Measurements from ENCODE around the gene SLCO1A2.

The SLCO1A2 gene

DNA sequence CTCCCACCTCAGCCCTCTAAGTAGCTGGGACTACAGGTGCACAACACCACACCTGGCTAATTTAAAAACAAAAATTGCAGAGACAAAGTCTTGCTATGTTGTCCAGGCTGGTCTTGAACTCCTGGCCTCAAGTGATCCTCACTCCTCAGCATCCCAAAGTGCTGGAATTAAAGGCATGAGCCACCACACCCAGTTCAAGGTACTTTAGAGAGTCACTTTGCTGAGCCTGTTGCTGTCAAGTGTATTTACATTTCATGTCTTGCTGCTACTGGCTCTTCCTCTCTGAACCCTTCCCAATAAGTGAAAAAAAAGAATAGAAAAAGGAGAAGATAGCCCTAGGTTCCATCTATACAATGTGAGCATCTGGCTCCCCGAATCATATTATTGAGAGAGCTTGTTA lies 38.4 kb downstream of the SLCO1A2 start:
- Histone ChIP-seq H2BK5ac (ENCODE audit: low read length) (no peak overlapping the region), H3K4me2 (ENCODE audit: insufficient read depth, low read length, poor library complexity, severe bottlenecking) (no peak overlapping the region), H2AFZ (ENCODE audit: low read length) (peak overlapping the region; percentile 74), H3K4me3 (ENCODE audit: low read length in 2 of 2) (no peak overlapping the region), H3K36me3 (replicated peaks in 1 of 2; ENCODE audit: control insufficient read depth in 2 of 2, insufficient read depth in 2 of 2, low read length in 2 of 2) (no peaks in the 10 kb centered on the region), H3K9me3 (replicated peaks in 1 of 2; ENCODE audit: control insufficient read depth in 2 of 2, insufficient read depth in 1 of 2, low read depth in 1 of 2, low read length in 2 of 2) (no peaks in the 10 kb centered on the region), H3K9ac (ENCODE audit: low read depth, low read length, poor library complexity) (no peak overlapping the region), H3K79me1 (ENCODE audit: low read depth, low read length) (no peaks in the 10 kb centered on the region), H4K8ac (ENCODE audit: low read depth, low read length) (no peak overlapping the region), H2AK5ac (ENCODE audit: low read depth, low read length) (no peak overlapping the region), H3K23ac (ENCODE audit: low read depth, low read length, poor library complexity) (no peak overlapping the region), H3K18ac (ENCODE audit: low read length) (no peak overlapping the region), H3K27me3 (ENCODE audit: control insufficient read depth in 3 of 3, insufficient read depth in 3 of 3, low read depth in 1 of 3, low read length in 3 of 3) (no peaks in the 10 kb centered on the region), H3K4ac (ENCODE audit: low read length) (no peak overlapping the region), H3K14ac (ENCODE audit: low read length) (no peak overlapping the region), H2BK120ac (ENCODE audit: low read depth, low read length) (no peak overlapping the region), H3K27ac (replicated peaks; ENCODE audit: low read length) (no peak overlapping the region), H4K91ac (ENCODE audit: low read depth, low read length, poor library complexity) (no peak overlapping the region), H2BK12ac (ENCODE audit: low read length) (no peak overlapping the region), H3K4me1 (ENCODE audit: control insufficient read depth in 2 of 2, insufficient read depth in 1 of 2, low read depth in 1 of 2, low read length in 2 of 2) (no peaks in the 10 kb centered on the region), H2BK15ac (ENCODE audit: low read length) (no peak overlapping the region)
- no CpG with 5 or more reads among the region's 1 CpG for WGBS, 2 donors (ENCODE audit: extremely low coverage in 2 of 2, insufficient read length in 2 of 2, insufficient replicate concordance in 1 of 2)
- no peak for DNase-seq (ENCODE audit: low spot score)

DNA sequence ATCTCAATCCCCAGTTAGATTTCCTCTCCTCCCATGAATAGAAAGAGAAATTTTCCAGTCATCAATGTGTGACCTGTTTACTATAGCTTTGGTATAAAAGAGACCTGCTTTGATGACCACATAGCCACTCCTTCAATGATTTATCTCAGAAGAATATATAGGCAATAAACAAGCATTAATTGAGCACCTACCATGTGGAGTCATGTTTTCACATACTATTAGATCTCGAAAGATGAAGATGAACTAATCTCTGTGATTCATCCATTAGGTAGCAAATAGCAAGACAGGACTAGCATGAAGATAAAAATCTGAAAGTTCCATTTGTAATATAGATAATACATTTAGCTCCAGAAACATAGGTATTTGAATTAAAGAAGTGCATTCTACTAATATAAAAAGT lies 40.5 kb downstream of the SLCO1A2 start:
- no peaks in the 10 kb centered on the region for H3K9me3 ChIP-seq (replicated peaks in 1 of 2; ENCODE audit: control insufficient read depth in 2 of 2, insufficient read depth in 1 of 2, low read depth in 1 of 2, low read length in 2 of 2)
- no peak overlapping the region for H3K27ac ChIP-seq (replicated peaks; ENCODE audit: low read length)
- no peak overlapping the region for H2BK5ac ChIP-seq (ENCODE audit: low read length)
- no peak overlapping the region for H2BK120ac ChIP-seq (ENCODE audit: low read depth, low read length)
- H4K8ac ChIP-seq (ENCODE audit: low read depth, low read length), result no peak overlapping the region
- H3K18ac ChIP-seq (ENCODE audit: low read length), result no peak overlapping the region
- no peaks in the 10 kb centered on the region for H3K27me3 ChIP-seq (ENCODE audit: control insufficient read depth in 3 of 3, insufficient read depth in 3 of 3, low read depth in 1 of 3, low read length in 3 of 3)
- H4K91ac ChIP-seq (ENCODE audit: low read depth, low read length, poor library complexity), result no peak overlapping the region
- DNase-seq (ENCODE audit: low spot score), result no peak
- H3K79me1 ChIP-seq (ENCODE audit: low read depth, low read length), result no peaks in the 10 kb centered on the region
- no peak overlapping the region for H3K4me2 ChIP-seq (ENCODE audit: insufficient read depth, low read length, poor library complexity, severe bottlenecking)
- H2BK12ac ChIP-seq (ENCODE audit: low read length), result no peak overlapping the region
- no peak overlapping the region for H3K23ac ChIP-seq (ENCODE audit: low read depth, low read length, poor library complexity)
- no peak overlapping the region for H3K4ac ChIP-seq (ENCODE audit: low read length)
- no peak overlapping the region for H3K9ac ChIP-seq (ENCODE audit: low read depth, low read length, poor library complexity)
- H3K4me3 ChIP-seq (ENCODE audit: low read length in 2 of 2), result no peak overlapping the region
- H2AFZ ChIP-seq (ENCODE audit: low read length), result no peak overlapping the region
- H2AK5ac ChIP-seq (ENCODE audit: low read depth, low read length), result no peak overlapping the region
- no CpG with 5 or more reads among the region's 1 CpG for WGBS, 2 donors (ENCODE audit: extremely low coverage in 2 of 2, insufficient read length in 2 of 2, insufficient replicate concordance in 1 of 2)
- H3K36me3 ChIP-seq (replicated peaks in 1 of 2; ENCODE audit: control insufficient read depth in 2 of 2, insufficient read depth in 2 of 2, low read length in 2 of 2), result no peaks in the 10 kb centered on the region
- no peak overlapping the region for H2BK15ac ChIP-seq (ENCODE audit: low read length)
- no peak overlapping the region for H3K14ac ChIP-seq (ENCODE audit: low read length)
- no peaks in the 10 kb centered on the region for H3K4me1 ChIP-seq (ENCODE audit: control insufficient read depth in 2 of 2, insufficient read depth in 1 of 2, low read depth in 1 of 2, low read length in 2 of 2)

DNA sequence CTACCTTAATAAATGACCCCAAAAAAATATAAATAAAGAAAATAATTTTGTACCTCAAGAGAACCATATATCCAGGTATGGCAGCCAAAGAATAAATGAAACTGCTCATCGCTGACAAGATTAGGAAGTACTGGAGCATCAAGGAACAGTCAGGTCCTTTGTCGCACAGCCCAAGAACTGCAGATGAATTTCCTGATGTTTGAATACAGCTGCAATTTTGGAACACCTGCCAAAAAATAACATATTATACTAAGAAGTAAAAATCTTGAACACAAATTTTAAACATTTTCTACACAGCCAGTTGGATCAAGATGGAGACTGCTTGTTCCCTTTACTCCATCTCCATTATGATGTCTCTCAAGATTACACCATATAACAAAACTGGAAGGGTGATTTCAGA lies 42.6 kb downstream of the SLCO1A2 start:
- Histone ChIP-seq H3K27ac (replicated peaks; ENCODE audit: low read length) (no peak overlapping the region), H2BK5ac (ENCODE audit: low read length) (no peak overlapping the region), H3K27me3 (ENCODE audit: control insufficient read depth in 3 of 3, insufficient read depth in 3 of 3, low read depth in 1 of 3, low read length in 3 of 3) (no peaks in the 10 kb centered on the region), H4K91ac (ENCODE audit: low read depth, low read length, poor library complexity) (no peak overlapping the region), H3K36me3 (replicated peaks in 1 of 2; ENCODE audit: control insufficient read depth in 2 of 2, insufficient read depth in 2 of 2, low read length in 2 of 2) (no peaks in the 10 kb centered on the region), H2BK12ac (ENCODE audit: low read length) (no peak overlapping the region), H3K4me2 (ENCODE audit: insufficient read depth, low read length, poor library complexity, severe bottlenecking) (no peak overlapping the region), H3K4ac (ENCODE audit: low read length) (no peak overlapping the region), H3K18ac (ENCODE audit: low read length) (no peak overlapping the region), H2BK15ac (ENCODE audit: low read length) (no peak overlapping the region), H3K14ac (ENCODE audit: low read length) (no peak overlapping the region), H3K23ac (ENCODE audit: low read depth, low read length, poor library complexity) (no peak overlapping the region), H3K9ac (ENCODE audit: low read depth, low read length, poor library complexity) (no peak overlapping the region), H3K4me1 (ENCODE audit: control insufficient read depth in 2 of 2, insufficient read depth in 1 of 2, low read depth in 1 of 2, low read length in 2 of 2) (no peaks in the 10 kb centered on the region), H3K4me3 (ENCODE audit: low read length in 2 of 2) (no peak overlapping the region), H2BK120ac (ENCODE audit: low read depth, low read length) (no peak overlapping the region), H3K9me3 (replicated peaks in 1 of 2; ENCODE audit: control insufficient read depth in 2 of 2, insufficient read depth in 1 of 2, low read depth in 1 of 2, low read length in 2 of 2) (no peaks in the 10 kb centered on the region), H3K79me1 (ENCODE audit: low read depth, low read length) (no peaks in the 10 kb centered on the region), H4K8ac (ENCODE audit: low read depth, low read length) (no peak overlapping the region), H2AK5ac (ENCODE audit: low read depth, low read length) (no peak overlapping the region), H2AFZ (ENCODE audit: low read length) (no peak overlapping the region)
- DNase-seq (ENCODE audit: low spot score), result no peak
- no CpG with 5 or more reads among the region's 2 CpGs for WGBS, 2 donors (ENCODE audit: extremely low coverage in 2 of 2, insufficient read length in 2 of 2, insufficient replicate concordance in 1 of 2)

DNA sequence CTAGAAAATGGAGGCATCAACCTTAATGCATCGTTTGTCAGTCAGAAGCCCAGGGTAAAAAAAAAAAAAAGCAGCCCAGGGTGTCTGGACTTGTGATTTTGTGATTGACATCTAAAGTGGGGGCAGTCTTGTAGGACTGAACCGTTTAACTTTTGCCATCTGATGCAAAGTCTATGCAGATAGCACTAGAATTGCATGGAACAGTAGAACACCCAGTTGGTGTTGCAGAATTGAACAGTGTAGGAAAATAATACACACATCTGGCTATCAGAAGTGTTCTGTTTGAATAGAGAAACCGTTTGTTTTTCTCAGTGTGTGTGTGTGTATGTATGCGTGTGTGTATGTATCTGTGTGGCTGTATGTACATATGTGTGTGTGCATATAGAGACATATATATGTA lies 45.0 kb downstream of the SLCO1A2 start:
- H3K79me1 ChIP-seq (ENCODE audit: low read depth, low read length), result no peaks in the 10 kb centered on the region
- H3K4me3 ChIP-seq (ENCODE audit: low read length in 2 of 2), result no peak overlapping the region
- H2BK15ac ChIP-seq (ENCODE audit: low read length), result no peak overlapping the region
- H3K23ac ChIP-seq (ENCODE audit: low read depth, low read length, poor library complexity), result no peak overlapping the region
- no peaks in the 10 kb centered on the region for H3K27me3 ChIP-seq (ENCODE audit: control insufficient read depth in 3 of 3, insufficient read depth in 3 of 3, low read depth in 1 of 3, low read length in 3 of 3)
- no peak overlapping the region for H4K8ac ChIP-seq (ENCODE audit: low read depth, low read length)
- H3K9ac ChIP-seq (ENCODE audit: low read depth, low read length, poor library complexity), result no peak overlapping the region
- no peak overlapping the region for H3K18ac ChIP-seq (ENCODE audit: low read length)
- no CpG with 5 or more reads among the region's 4 CpGs for WGBS, 2 donors (ENCODE audit: extremely low coverage in 2 of 2, insufficient read length in 2 of 2, insufficient replicate concordance in 1 of 2)
- no peak overlapping the region for H2AFZ ChIP-seq (ENCODE audit: low read length)
- H2BK5ac ChIP-seq (ENCODE audit: low read length), result no peak overlapping the region
- no peak overlapping the region for H3K4me2 ChIP-seq (ENCODE audit: insufficient read depth, low read length, poor library complexity, severe bottlenecking)
- no peaks in the 10 kb centered on the region for H3K4me1 ChIP-seq (ENCODE audit: control insufficient read depth in 2 of 2, insufficient read depth in 1 of 2, low read depth in 1 of 2, low read length in 2 of 2)
- no peaks in the 10 kb centered on the region for H3K36me3 ChIP-seq (replicated peaks in 1 of 2; ENCODE audit: control insufficient read depth in 2 of 2, insufficient read depth in 2 of 2, low read length in 2 of 2)
- H3K14ac ChIP-seq (ENCODE audit: low read length), result no peak overlapping the region
- no peak overlapping the region for H2BK12ac ChIP-seq (ENCODE audit: low read length)
- no peak overlapping the region for H3K27ac ChIP-seq (replicated peaks; ENCODE audit: low read length)
- H4K91ac ChIP-seq (ENCODE audit: low read depth, low read length, poor library complexity), result no peak overlapping the region
- H3K9me3 ChIP-seq (replicated peaks in 1 of 2; ENCODE audit: control insufficient read depth in 2 of 2, insufficient read depth in 1 of 2, low read depth in 1 of 2, low read length in 2 of 2), result no peaks in the 10 kb centered on the region
- H2AK5ac ChIP-seq (ENCODE audit: low read depth, low read length), result no peak overlapping the region
- H3K4ac ChIP-seq (ENCODE audit: low read length), result no peak overlapping the region
- DNase-seq (ENCODE audit: low spot score), result no peak
- no peak overlapping the region for H2BK120ac ChIP-seq (ENCODE audit: low read depth, low read length)
